ENCODE data around the gene ACVR2A.

Gene ACVR2A

DNA sequence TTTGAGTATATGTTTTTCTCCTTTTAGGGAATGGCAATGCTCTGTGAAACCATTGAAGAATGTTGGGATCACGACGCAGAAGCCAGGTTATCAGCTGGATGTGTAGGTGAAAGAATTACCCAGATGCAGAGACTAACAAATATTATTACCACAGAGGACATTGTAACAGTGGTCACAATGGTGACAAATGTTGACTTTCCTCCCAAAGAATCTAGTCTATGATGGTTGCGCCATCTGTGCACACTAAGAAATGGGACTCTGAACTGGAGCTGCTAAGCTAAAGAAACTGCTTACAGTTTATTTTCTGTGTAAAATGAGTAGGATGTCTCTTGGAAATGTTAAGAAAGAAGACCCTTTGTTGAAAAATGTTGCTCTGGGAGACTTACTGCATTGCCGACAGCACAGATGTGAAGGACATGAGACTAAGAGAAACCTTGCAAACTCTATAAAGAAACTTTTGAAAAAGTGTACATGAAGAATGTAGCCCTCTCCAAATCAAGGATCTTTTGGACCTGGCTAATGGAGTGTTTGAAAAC is 82.3 kb downstream of the ACVR2A start:
- DNase-seq, result no peak

DNA sequence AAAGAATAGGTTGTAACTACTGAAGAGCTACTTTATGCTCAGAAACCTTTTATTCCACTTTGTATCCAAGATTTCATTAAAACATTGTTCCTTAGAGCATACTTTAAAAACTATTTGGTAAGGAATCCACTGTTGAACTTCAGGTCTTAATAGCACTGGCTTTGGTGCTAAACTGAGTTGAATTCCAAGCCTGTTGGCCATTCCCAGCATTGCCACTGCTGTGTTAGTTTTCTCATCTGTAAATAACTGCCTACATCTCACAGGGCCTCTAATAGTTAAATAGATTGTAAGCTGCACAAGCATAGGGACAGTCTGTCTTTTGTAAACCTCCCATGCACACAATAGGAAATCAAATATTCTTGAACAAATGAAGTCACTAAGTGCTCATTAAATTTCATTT is 89.1 kb downstream of the ACVR2A start:
- DNase-seq, result no peak

DNA sequence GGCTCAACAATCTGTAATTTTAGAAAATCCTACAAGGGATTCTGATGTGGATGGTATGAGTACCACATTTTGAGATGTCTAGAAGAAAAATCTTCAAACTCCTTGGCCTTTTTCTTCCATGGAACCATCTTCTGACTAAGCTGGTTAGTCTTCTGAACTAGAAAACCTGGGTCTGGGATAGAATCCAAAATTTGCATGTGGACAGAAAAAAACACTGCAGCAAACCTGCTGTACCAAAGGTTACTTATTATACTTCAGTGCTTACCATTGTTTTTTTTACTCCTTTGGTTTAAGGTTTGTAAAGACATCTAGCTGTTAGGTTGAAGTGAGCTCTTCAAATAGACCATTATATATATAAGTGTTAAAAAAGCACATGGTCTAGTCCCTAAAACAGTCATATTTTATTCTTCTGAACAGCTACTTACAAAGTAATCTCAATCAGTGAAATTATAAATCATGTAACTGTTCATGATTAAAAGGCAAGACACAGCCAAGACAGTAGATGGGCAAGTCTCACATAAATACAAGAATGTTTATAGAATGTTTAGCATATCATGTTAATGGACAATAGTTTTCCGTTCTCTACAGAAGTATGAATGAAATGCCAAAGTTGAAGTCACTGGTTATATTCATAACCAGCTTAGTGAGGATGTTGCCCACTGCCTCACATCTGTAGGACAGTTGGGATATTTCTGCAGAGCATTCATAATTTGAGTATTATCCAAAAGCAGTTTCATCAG is 90.2 kb downstream of the ACVR2A start:
- DNase-seq, result no peak

DNA sequence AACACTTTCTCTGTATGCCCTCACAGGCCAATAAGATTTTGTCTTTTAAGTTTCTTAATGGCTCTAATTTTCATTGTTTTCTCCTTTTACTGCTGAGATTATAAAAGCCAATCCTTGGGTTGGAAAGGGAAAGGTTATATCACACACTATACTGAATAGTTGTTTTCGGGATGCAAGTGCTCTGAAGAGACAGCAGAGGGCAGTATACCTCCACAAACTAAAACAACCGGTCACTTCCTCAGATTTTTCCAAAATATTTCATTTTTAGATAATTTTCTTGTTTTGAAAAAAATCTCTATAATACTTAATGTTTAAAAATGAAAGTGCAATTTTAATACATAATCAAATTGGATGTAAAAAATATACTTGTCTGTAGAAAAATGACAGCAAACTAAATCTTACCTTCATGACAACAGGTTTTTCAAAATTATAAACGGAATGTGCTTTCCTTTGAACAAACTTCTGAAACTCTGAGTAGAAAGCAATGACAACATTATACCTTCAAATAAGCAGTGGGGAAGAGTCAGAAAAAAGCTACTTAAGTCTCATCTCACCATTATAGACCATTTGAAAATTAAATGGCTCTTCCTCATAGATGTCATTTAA is 93.0 kb downstream of the ACVR2A start:
- no peak for DNase-seq

DNA sequence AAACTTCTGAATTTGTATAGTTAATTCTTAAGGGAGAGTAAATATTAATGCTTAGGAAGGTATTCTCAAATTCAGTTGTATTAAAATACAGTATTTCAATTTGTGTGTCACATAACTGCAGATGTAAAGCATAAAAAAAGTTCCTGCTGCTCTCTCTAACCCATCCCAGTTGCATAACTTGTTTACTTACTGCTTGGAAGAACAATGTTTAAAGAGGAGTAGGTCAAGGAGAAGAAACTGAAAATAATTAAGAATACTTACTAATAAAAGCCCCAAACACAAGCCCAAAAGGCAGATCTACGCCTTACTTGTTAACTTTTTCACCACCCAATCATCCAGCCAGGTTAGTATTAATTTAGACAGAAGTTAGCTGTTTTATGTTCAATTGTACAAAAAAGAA is 94.5 kb downstream of the ACVR2A start:
- DNase-seq, result no peak

DNA sequence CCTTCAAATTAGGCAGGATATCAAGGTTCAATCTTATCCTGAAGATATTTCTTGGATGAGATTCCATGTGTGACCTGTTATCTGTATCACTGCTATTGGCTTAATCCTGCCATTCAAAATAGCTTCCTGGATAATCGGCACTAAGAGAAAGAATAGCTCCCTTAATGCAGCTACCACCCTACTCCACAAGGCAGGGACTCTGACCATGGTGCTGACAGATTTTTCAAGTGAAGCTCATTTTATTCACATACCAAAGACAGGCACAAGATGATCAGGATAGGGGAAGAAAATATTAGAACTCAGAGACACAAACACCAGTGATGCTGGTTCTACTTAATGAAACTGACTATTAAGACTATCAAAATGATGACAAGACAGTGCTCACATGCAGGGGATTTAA is 100.8 kb downstream of the ACVR2A start:
- DNase-seq, result no peak

DNA sequence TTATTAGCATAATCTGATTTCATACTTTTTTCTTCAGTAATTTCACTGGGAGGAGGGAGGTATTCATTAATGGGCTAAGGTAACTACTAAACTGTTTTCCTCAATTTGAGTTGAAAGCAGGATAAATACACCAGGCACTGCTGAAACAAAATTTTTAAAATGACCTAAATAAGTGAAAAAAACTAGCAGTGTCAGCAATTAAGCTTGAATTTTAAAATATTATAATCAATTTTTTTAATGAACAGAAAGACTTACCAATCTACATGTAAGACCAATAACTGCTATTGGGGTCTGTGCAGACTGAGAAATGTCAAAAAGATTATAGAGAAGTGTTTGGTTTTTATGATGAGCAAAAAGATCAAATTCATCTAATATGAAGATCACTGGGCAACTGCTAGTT is 107.3 kb downstream of the ACVR2A start:
- DNase-seq, result no peak

DNA sequence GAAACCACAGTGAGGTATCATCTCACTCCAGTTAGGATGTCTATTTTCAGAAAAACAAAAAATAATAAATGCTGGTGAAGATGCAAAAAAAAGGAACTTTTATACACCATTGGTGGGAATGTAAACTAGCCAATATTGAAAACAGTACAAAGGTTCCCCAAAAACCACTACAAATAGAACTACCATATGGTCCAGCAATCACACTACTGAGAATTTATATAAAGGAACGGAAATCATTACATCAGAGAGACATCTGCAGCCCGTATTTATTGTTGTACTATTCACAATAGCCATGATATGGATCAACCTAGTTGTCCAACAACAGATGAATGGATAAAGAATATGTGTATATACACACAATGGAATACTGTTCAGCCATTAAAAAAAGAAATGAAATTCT is 123.7 kb downstream of the ACVR2A start:
- DNase-seq, result no peak

DNA sequence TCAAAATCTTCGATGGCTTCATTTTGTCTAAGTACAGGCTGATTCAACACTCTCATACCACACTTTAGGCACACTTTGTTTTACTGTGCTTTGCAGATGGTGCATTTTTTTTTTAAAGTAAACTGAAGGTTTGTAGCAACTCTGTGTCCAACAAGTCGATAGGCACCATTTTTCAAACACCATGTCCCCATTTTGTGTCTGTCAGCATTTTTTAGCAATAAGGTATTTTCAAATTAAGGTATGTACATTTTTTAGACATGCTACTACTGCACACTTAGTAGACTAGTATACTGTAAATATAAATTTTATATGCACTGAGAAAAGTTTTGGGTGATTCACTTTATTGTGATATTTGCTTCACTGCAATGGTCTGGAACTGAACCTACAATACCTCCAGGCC is 131.3 kb downstream of the ACVR2A start:
- no peak for DNase-seq

DNA sequence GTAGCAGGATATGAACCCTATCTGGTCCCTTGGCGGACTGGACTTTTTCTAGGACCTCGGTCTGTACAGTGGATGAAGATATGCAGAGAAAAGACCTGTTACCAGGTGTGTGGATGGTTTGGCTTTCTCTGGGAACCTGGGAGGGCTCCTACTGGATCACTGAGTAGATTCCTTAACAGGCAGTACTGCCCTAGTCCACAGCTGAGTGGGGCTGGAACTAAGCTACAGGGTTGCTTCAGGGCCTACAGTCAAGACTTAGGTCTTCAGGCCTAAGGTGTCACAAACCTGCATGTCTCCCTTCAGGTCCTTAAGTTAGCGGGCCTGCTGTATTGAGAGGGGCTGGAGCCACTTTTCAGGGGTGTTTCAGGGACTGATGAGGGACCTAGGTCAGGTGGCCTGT is 132.8 kb downstream of the ACVR2A start:
- DNase-seq, result no peak

Measured in activated CD4-positive, CD25-positive, alpha-beta regulatory T cell (primary cell).